GM18867 (cell line): ENCODE data around the gene ZC3H12C.
A peak's percentile ranks its signal among the peaks of the same experiment; 100 is the strongest.
"Not testable (repeated sequence)": the region's sequence is repeated elsewhere in the genome, so short reads cannot be mapped to it uniquely, and the experiment has no call there.

Experiments used
- ATAC-seq: cut with Tn5 transposase; IDR thresholded peaks from one replicate; pipeline ENCODE4 v1.9.1; 2021; ENCODE audit warnings: mild to moderate bottlenecking, moderate library complexity; ENCODE audit not compliant: unreplicated experiment

ZC3H12C gene

GRCh38 chr11:110092515-110093406 lies at the start of gene ZC3H12C:
Gene ZC3H12C, plus strand, starts transcription at chr11:110093392. Its CDS starts 20 bp downstream, at chr11:110093412.
- ATAC-seq: peak; percentile 65

GRCh38 chr11:110044226-110044968 lies 48.8 kb upstream of the ZC3H12C start:
- ATAC-seq: no peak

GRCh38 chr11:110046775-110047380 lies 46.3 kb upstream of the ZC3H12C start:
- ATAC-seq: no peak

- no peak for ATAC-seq
These were observed 43.5 kb upstream of the ZC3H12C start for GRCh38 chr11:110049501-110050200.

GRCh38 chr11:110050201-110050506 lies 43.0 kb upstream of the ZC3H12C start:
- ATAC-seq: no peak

- no peak for ATAC-seq
These were observed 39.3 kb upstream of the ZC3H12C start for GRCh38 chr11:110053848-110054414.

- no peak for ATAC-seq
These were observed 36.2 kb upstream of the ZC3H12C start for GRCh38 chr11:110056956-110057355.

GRCh38 chr11:110059706-110060463 lies 33.3 kb upstream of the ZC3H12C start:
- no peak for ATAC-seq

- no peak for ATAC-seq
These were observed 31.9 kb upstream of the ZC3H12C start for GRCh38 chr11:110061296-110061695.

- ATAC-seq: no peak
These were observed 30.9 kb upstream of the ZC3H12C start for GRCh38 chr11:110062247-110062646.

- ATAC-seq: no peak
These were observed 28.0 kb upstream of the ZC3H12C start for GRCh38 chr11:110065189-110065588.

GRCh38 chr11:110068001-110068400 lies 25.2 kb upstream of the ZC3H12C start:
- ATAC-seq: not testable (repeated sequence)

- ATAC-seq: no peak
These were observed 23.9 kb upstream of the ZC3H12C start for GRCh38 chr11:110069158-110069737.

GRCh38 chr11:110070176-110070575 lies 23.0 kb upstream of the ZC3H12C start:
- ATAC-seq: no peak

- ATAC-seq: peak; percentile 39
These were observed 22.0 kb upstream of the ZC3H12C start for GRCh38 chr11:110071197-110071596.

- ATAC-seq: no peak
These were observed 20.3 kb upstream of the ZC3H12C start for GRCh38 chr11:110072930-110073329.

- ATAC-seq: no peak
These were observed 18.7 kb upstream of the ZC3H12C start for GRCh38 chr11:110074499-110074898.

- no peak for ATAC-seq
These were observed 17.9 kb upstream of the ZC3H12C start for GRCh38 chr11:110075105-110075846.

GRCh38 chr11:110075847-110076208 lies 17.4 kb upstream of the ZC3H12C start:
- no peak for ATAC-seq
